H1 (cell line): ENCODE measurements around the gene PPM1F. TPM values are rescaled to one million over a fixed set of nuclear protein-coding genes. Genes with fewer than 3 reads are reported as not detected.

Experiments
- CTCF ChIA-PET: fragments of 300-600 bp; sonication (Branson Sonifier 250); formaldehyde crosslinking; loops from one replicate; lab custom pipeline; 2021; ENCODE audit not compliant: partially characterized antibody; lab: Charles Lee
- POLR2A ChIA-PET: fragments of 300-600 bp; sonication (Branson Sonifier 250); formaldehyde crosslinking; loops from one replicate; lab custom pipeline; 2021; ENCODE audit warnings: inconsistent platforms; ENCODE audit not compliant: partially characterized antibody; lab: Charles Lee
- DNase-seq, 2 experiments: peaks; one replicate each; pipeline versions ENCODE4 v3.0.0 to v3.0.0-alpha.2; 2010 to 2022; ENCODE audit warnings: low spot score in 2 of 2, low read depth in 1 of 2, mixed read lengths in 1 of 2
- FAIRE-seq: peaks from 2 replicates; lab custom pipeline; 2011; peaks lifted over from hg19 to GRCh38; lab: Jason Lieb, UNC
- H2AFZ ChIP-seq: 2 replicates; pipeline ENCODE4 v1.8.1; 2012; ENCODE audit warnings: low read length, inconsistent platforms
- H2AK5ac ChIP-seq: 2 replicates; pipeline ENCODE4 v1.6.1; 2013; ENCODE audit warnings: low read depth, low read length
- H2BK120ac ChIP-seq: replicated peaks from 2 replicates; pipeline ENCODE3; 2013; ENCODE audit warnings: low read depth, low read length, inconsistent platforms
- H2BK12ac ChIP-seq: 2 replicates; pipeline ENCODE4 v1.6.1; 2013; ENCODE audit warnings: low read depth, low read length
- H2BK15ac ChIP-seq: 2 replicates; pipeline ENCODE4 v1.6.1; 2013; ENCODE audit warnings: low read length
- H2BK20ac ChIP-seq: 2 replicates; pipeline ENCODE4 v1.6.1; 2013; ENCODE audit warnings: low read length
- H2BK5ac ChIP-seq: 2 replicates; pipeline ENCODE4 v1.6.1; 2013; ENCODE audit warnings: low read depth, low read length
- H3K14ac ChIP-seq: 2 replicates; pipeline ENCODE4 v1.6.1; 2013; ENCODE audit warnings: inconsistent platforms; ENCODE audit not compliant: insufficient read length
- H3K18ac ChIP-seq: 2 replicates; pipeline ENCODE4 v1.6.1; 2013; ENCODE audit warnings: low read length; ENCODE audit errors: extremely low read depth
- H3K23ac ChIP-seq: 2 replicates; pipeline ENCODE4 v1.6.1; 2013; ENCODE audit warnings: inconsistent platforms; ENCODE audit not compliant: insufficient read length
- H3K23me2 ChIP-seq: 2 replicates; pipeline ENCODE4 v1.6.1; 2013; ENCODE audit warnings: low read depth, low read length
- H3K27ac ChIP-seq: 2 replicates; pipeline ENCODE4 v1.6.1; 2011; ENCODE audit warnings: low read depth, low read length, inconsistent platforms
- H3K27me3 ChIP-seq, 4 experiments: replicated peaks in 1 of 4; 1 replicate in 1 of 4; 2 replicates in 3 of 4; pipeline versions ENCODE4 v1.6.1 to v1.8.1; 2011 to 2013; ENCODE audit warnings: low read length in 3 of 4, mild to moderate bottlenecking in 3 of 4, inconsistent platforms in 2 of 4, mixed read lengths in 2 of 4, moderate library complexity in 1 of 4; ENCODE audit not compliant: control insufficient read depth in 3 of 4, insufficient read depth in 3 of 4; ENCODE audit errors: extremely low read depth in 1 of 4
- H3K36me3 ChIP-seq, 4 experiments: 2 replicates each; pipeline versions ENCODE4 v1.6.1 to v1.8.1; 2011 to 2013; ENCODE audit warnings: mild to moderate bottlenecking in 4 of 4, low read length in 3 of 4, moderate library complexity in 2 of 4, control low read depth in 1 of 4, inconsistent platforms in 1 of 4; ENCODE audit not compliant: insufficient read depth in 4 of 4, control insufficient read depth in 2 of 4
- H3K4ac ChIP-seq: replicated peaks from 2 replicates; pipeline ENCODE3; 2013; ENCODE audit warnings: low read length, low read depth, mixed read lengths, inconsistent platforms; ENCODE audit not compliant: insufficient read length
- H3K4me1 ChIP-seq, 4 experiments: replicated peaks in 1 of 4; 1 replicate in 1 of 4; 2 replicates in 3 of 4; pipeline versions ENCODE4 v1.6.1 to v1.8.1; 2011 to 2013; ENCODE audit warnings: low read length in 3 of 4, inconsistent platforms in 2 of 4, mixed read lengths in 1 of 4; ENCODE audit not compliant: insufficient read depth in 4 of 4, control insufficient read depth in 3 of 4
- H3K4me2 ChIP-seq, 2 experiments: 2 replicates each; pipeline versions ENCODE4 v1.6.1 to v1.8.1; 2011 to 2013; ENCODE audit warnings: low read depth in 2 of 2, low read length in 2 of 2, control low read depth in 1 of 2, inconsistent platforms in 1 of 2, mild to moderate bottlenecking in 1 of 2; ENCODE audit not compliant: insufficient read depth in 1 of 2
- H3K4me3 ChIP-seq, 4 experiments: fragments of 200-600, 300-600 bp in 1 of 4; sonication (generic), shearing (Covaris generic), sonication (Bioruptor Twin) in 1 of 4; 2 replicates each; pipeline versions ENCODE4 v1.5.1 to v1.8.1; 2011 to 2016; ENCODE audit warnings: low read length in 4 of 4, low read depth in 3 of 4, control low read depth in 2 of 4, inconsistent platforms in 2 of 4, mild to moderate bottlenecking in 2 of 4, mixed read lengths in 1 of 4, moderate library complexity in 1 of 4; ENCODE audit not compliant: insufficient read depth in 2 of 4; ENCODE audit errors: extremely low read depth in 1 of 4
- H3K56ac ChIP-seq: replicated peaks from 2 replicates; pipeline ENCODE3; 2013; ENCODE audit warnings: low read depth, mild to moderate bottlenecking, mixed read lengths, low read length, inconsistent platforms; ENCODE audit not compliant: insufficient read length
- H3K79me1 ChIP-seq: 2 replicates; pipeline ENCODE4 v1.6.1; 2013; ENCODE audit warnings: low read depth, low read length, control low read depth
- H3K79me2 ChIP-seq, 2 experiments: 2 replicates each; pipeline versions ENCODE4 v1.6.1 to v1.8.1; 2012 to 2013; ENCODE audit warnings: low read length in 2 of 2, mild to moderate bottlenecking in 2 of 2, inconsistent platforms in 1 of 2; ENCODE audit not compliant: insufficient read depth in 2 of 2, control insufficient read depth in 1 of 2
- H3K9ac ChIP-seq, 4 experiments: replicated peaks in 1 of 4; 1 replicate in 1 of 4; 2 replicates in 3 of 4; pipeline versions ENCODE4 v1.6.1 to v1.8.1; 2011 to 2013; ENCODE audit warnings: low read depth in 3 of 4, low read length in 3 of 4, control low read depth in 2 of 4, mild to moderate bottlenecking in 2 of 4, moderate library complexity in 2 of 4, inconsistent platforms in 1 of 4; ENCODE audit errors: extremely low read depth in 1 of 4
- H3K9me3 ChIP-seq, 2 experiments: 2 replicates each; pipeline versions ENCODE4 v1.6.1 to v1.8.1; 2012 to 2013; ENCODE audit warnings: mild to moderate bottlenecking in 2 of 2, moderate library complexity in 2 of 2, control low read depth in 1 of 2, inconsistent platforms in 1 of 2, low read depth in 1 of 2, low read length in 1 of 2, mixed read lengths in 1 of 2; ENCODE audit not compliant: insufficient read depth in 2 of 2
- H4K20me1 ChIP-seq, 2 experiments: replicated peaks in 1 of 2; 2 replicates each; pipeline versions ENCODE3 to v1.8.1; 2011 to 2013; ENCODE audit warnings: inconsistent platforms in 2 of 2, low read length in 2 of 2, mild to moderate bottlenecking in 1 of 2; ENCODE audit not compliant: insufficient read depth in 2 of 2, control insufficient read depth in 1 of 2
- H4K5ac ChIP-seq: 2 replicates; pipeline ENCODE4 v1.6.1; 2013; ENCODE audit warnings: low read length, low read depth, mixed read lengths, inconsistent platforms; ENCODE audit not compliant: insufficient read length
- H4K8ac ChIP-seq: 2 replicates; pipeline ENCODE4 v1.8.0; 2013; ENCODE audit warnings: mild to moderate bottlenecking, moderate library complexity, low read length, inconsistent platforms; ENCODE audit not compliant: insufficient read depth; ENCODE audit errors: extremely low read depth
- H4K91ac ChIP-seq: replicated peaks from 2 replicates; pipeline ENCODE3; 2013; ENCODE audit warnings: low read length, mixed read lengths, inconsistent platforms; ENCODE audit not compliant: insufficient read length
- CREB1 ChIP-seq: IDR thresholded peaks from 2 replicates; pipeline ENCODE4 v1.6.1; 2012; ENCODE audit warnings: inconsistent platforms
- EP300 ChIP-seq, 2 experiments: IDR thresholded peaks; 1 replicate in 1 of 2; 2 replicates in 1 of 2; pipeline ENCODE4 v1.6.1; 2011 to 2012; ENCODE audit warnings: low read depth in 2 of 2, low read length in 2 of 2, mild to moderate bottlenecking in 2 of 2, borderline replicate concordance in 1 of 2, inconsistent platforms in 1 of 2, moderate library complexity in 1 of 2
- EZH2 ChIP-seq: fragments of 200-600 bp; sonication (generic); IDR thresholded peaks from 2 replicates; pipeline ENCODE4 v1.7.1; 2012; ENCODE audit warnings: low read depth, mild to moderate bottlenecking, moderate library complexity, low read length, inconsistent platforms; ENCODE audit not compliant: severe bottlenecking
- KDM4A ChIP-seq: IDR thresholded peaks from one replicate; pipeline ENCODE4 v1.7.1; 2012; ENCODE audit warnings: low read depth, mild to moderate bottlenecking, moderate library complexity, low read length, inconsistent platforms; ENCODE audit not compliant: severe bottlenecking
- MAX ChIP-seq: IDR thresholded peaks from 2 replicates; pipeline ENCODE4 v1.6.1; 2012; ENCODE audit warnings: inconsistent platforms
- NANOG ChIP-seq: IDR thresholded peaks from 2 replicates; pipeline ENCODE4 v1.6.1; 2011; ENCODE audit warnings: low read length, low read depth, mild to moderate bottlenecking, inconsistent platforms; ENCODE audit not compliant: insufficient read depth, poor library complexity, severe bottlenecking
- NRF1 ChIP-seq: IDR thresholded peaks from 2 replicates; pipeline ENCODE4 v1.6.1; 2011; ENCODE audit warnings: mild to moderate bottlenecking, low read depth, low read length, improper control_type of control experiment
- POLR2A ChIP-seq, 2 experiments: IDR thresholded peaks; 1 replicate in 1 of 2; 2 replicates in 1 of 2; pipeline ENCODE4 v1.6.1; 2011; ENCODE audit warnings: low read depth in 2 of 2, low read length in 2 of 2, mild to moderate bottlenecking in 2 of 2; ENCODE audit errors: control extremely low read depth in 1 of 2
- SAP30 ChIP-seq: fragments of 300-600 bp; sonication (generic); IDR thresholded peaks from 2 replicates; pipeline ENCODE4 v1.7.1; 2012; ENCODE audit warnings: low read length, moderate library complexity, mild to moderate bottlenecking, inconsistent platforms; ENCODE audit not compliant: insufficient read depth, insufficient replicate concordance
- SP2 ChIP-seq: IDR thresholded peaks from 2 replicates; pipeline ENCODE4 v1.6.1; 2012; ENCODE audit warnings: mild to moderate bottlenecking, low read length, inconsistent platforms
- SRF ChIP-seq: IDR thresholded peaks from 2 replicates; pipeline ENCODE4 v1.6.1; 2011; ENCODE audit warnings: mild to moderate bottlenecking, low read depth, low read length, moderate library complexity
- ZNF274 ChIP-seq: IDR thresholded peaks from 2 replicates; pipeline ENCODE4 v1.7.0; 2012; ENCODE audit warnings: low read length, borderline replicate concordance; ENCODE audit errors: extremely low read depth
- WGBS, 2 experiments: shearing (Covaris generic) in 1 of 2; methylation state at CpG; one replicate each; pipeline versions ENCODE4 v1.1.6 to v1.1.7; 2013 to 2015; ENCODE audit warnings: low lambda C conversion rate in 2 of 2, mixed read lengths in 2 of 2, inconsistent platforms in 1 of 2, low coverage in 1 of 2, missing lambda C conversion rate in 1 of 2; ENCODE audit not compliant: insufficient replicate concordance in 2 of 2, insufficient coverage in 1 of 2, insufficient read length in 1 of 2; ENCODE audit errors: extremely low coverage in 1 of 2, missing lambda C conversion rate in 1 of 2; 5-methylcytosine and 5-hydroxymethylcytosine counted together
- polyA plus RNA-seq, 7 experiments: library from polyadenylated mRNA; depleted of rRNA in 3 of 7; stranded (reverse) in 5 of 7; unstranded in 2 of 7; fragments of >200 nt in 5 of 7; fragments of 200-250 nt in 2 of 7; gene quantifications; 1 replicate in 5 of 7; 2 replicates in 1 of 7; 4 replicates in 1 of 7; pipeline versions ENCODE4 v1.2.1 to v1.2.3, GENCODE V29; 2011 to 2013; ENCODE audit warnings: missing spikeins in 2 of 7, mixed read lengths in 2 of 7
- total RNA-seq: library from RNA; stranded (reverse); fragmentation: NEBNext Ultra II Directional; extraction: Animal tissue kit (Norgen Biotek cat#: 25700); gene quantifications from 2 replicates; pipeline ENCODE4 v1.2.1, GENCODE V29; 2021
- TF ChIP-seq, protein P1 (sequence below): IDR thresholded peaks from 2 replicates; pipeline ENCODE4 v1.6.1; 2012; ENCODE audit warnings: inconsistent platforms

Gene PPM1F
- total and polyA plus RNA-seq, 2 of the 8 experiments (the other 6 are each of a cell fraction or from before 2014, with no cell fraction given): 12.4 to 22.8 TPM

DNA sequence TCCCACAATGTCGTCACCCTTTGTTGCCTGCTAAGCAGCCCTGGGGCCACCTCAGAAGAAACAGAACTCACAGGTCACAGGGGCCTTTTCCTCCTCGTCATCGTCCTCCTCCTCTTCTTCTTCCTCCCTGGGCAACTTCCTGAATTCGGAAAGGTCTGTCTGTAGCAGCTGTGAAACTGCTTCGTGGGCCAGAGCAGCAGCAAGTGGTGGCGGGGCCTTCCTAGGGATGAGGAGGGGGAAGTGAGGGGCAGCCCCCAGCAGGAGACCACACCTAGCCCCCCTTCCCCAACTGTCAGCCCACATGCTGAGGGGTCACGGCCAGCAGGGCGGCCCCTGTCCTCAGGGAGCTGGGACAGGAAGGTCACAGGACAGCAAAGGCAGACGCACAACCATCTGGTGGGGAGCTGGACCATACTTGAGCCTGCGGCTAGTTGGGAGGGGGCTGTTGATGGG lies 13.2 kb downstream of the PPM1F start:
- H3K4me1 ChIP-seq: peaks cover 0 to 7% (median under 1%) of the 10 kb centered on the region in 4 experiments; a peak in 4 of 7 replicates
- no peak overlapping the region for H3K4me2 ChIP-seq
- no peaks in the 10 kb centered on the region for H3K79me1 ChIP-seq
- H3K9ac ChIP-seq: no peak overlapping the region
- no peak overlapping the region for H2BK12ac ChIP-seq
- H3K27me3 ChIP-seq: no peaks in the 10 kb centered on the region
- no peaks in the 10 kb centered on the region for H4K20me1 ChIP-seq
- DNase-seq: no peak
- no peak overlapping the region; the same call in 1 of the 2 replicates for H4K8ac ChIP-seq
- H2BK120ac ChIP-seq: no peak overlapping the region
- H3K18ac ChIP-seq: no peak overlapping the region
- no peak overlapping the region for H4K91ac ChIP-seq
- no peak overlapping the region for H3K4me3 ChIP-seq
- H2AFZ ChIP-seq: no peak overlapping the region
- H2BK5ac ChIP-seq: no peak overlapping the region
- H3K79me2 ChIP-seq: no peaks in the 10 kb centered on the region
- no peaks in the 10 kb centered on the region for H3K9me3 ChIP-seq
- H2BK15ac ChIP-seq: no peak overlapping the region
- WGBS, 2 experiments: 93% methylated on average over 10 of the region's 10 CpGs; no CpG with 5 or more reads in 1 of the 2 experiments
- no peak overlapping the region for H3K4ac ChIP-seq
- no peak overlapping the region for H2AK5ac ChIP-seq
- H4K5ac ChIP-seq: no peak overlapping the region
- no peak overlapping the region for H3K56ac ChIP-seq
- CTCF ChIA-PET: interaction anchor here (0.6 to 7.4 kb wide), 11 partner anchors 11 to 291 kb away, joined by 3 to 60 read pairs (median 3); partner anchors contain the start of genes PPIL2 and PPM1F
- POLR2A ChIA-PET: interaction anchor here (0.6 to 1.3 kb wide), 3 partner anchors 22 to 72 kb away, joined by 3 to 4 read pairs (median 3); partner anchors contain the start of gene MAPK1
- H3K23me2 ChIP-seq: no peaks in the 10 kb centered on the region
- H3K36me3 ChIP-seq: no peaks in the 10 kb centered on the region
- no peak overlapping the region for H3K14ac ChIP-seq
- H3K27ac ChIP-seq: no peak overlapping the region
- H2BK20ac ChIP-seq: no peak overlapping the region
- H3K23ac ChIP-seq: no peak overlapping the region
- FAIRE-seq: no peak
- TF ChIP-seq SRF: no peak
- no peak for TF ChIP-seq EP300 (IDR thresholded peaks at IDR 0.05; ENCODE audit: borderline replicate concordance in 1 of 2, low read depth in 2 of 2, low read length in 2 of 2)
- no peak for TF ChIP-seq CREB1
- no peak for TF ChIP-seq POLR2A (IDR thresholded peaks at IDR 0.05; ENCODE audit: control extremely low read depth in 1 of 2, low read depth in 2 of 2, low read length in 2 of 2)
- TF ChIP-seq ZNF274: no peak
- no peak for TF ChIP-seq MAX
- TF ChIP-seq SAP30: no peak
- no peak for TF ChIP-seq SP2
- no peak for TF ChIP-seq NANOG
- no peak for TF ChIP-seq NRF1
- no peak for TF ChIP-seq EZH2
- TF ChIP-seq KDM4A: no peak
- TF ChIP-seq, protein P1, sequence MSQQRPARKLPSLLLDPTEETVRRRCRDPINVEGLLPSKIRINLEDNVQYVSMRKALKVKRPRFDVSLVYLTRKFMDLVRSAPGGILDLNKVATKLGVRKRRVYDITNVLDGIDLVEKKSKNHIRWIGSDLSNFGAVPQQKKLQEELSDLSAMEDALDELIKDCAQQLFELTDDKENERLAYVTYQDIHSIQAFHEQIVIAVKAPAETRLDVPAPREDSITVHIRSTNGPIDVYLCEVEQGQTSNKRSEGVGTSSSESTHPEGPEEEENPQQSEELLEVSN: no peak
